GM23248 (cell line): ENCODE data around the gene RALY. TPM values are rescaled to one million over a fixed set of nuclear protein-coding genes. Genes with fewer than 3 reads are reported as not detected.

ENCODE experiments used
- DNase-seq: peaks from one replicate; pipeline ENCODE4 v3.0.0-alpha.2; 2015
- H2AFZ ChIP-seq: fragments of 200-600 bp; sonication (generic); 2 replicates; pipeline ENCODE4 v1.6.1; 2016; ENCODE audit warnings: antibody characterized with exemption
- H3F3A ChIP-seq: fragments of 200-600 bp; sonication (generic); 2 replicates; pipeline ENCODE4 v1.6.1; 2016; ENCODE audit warnings: mild to moderate bottlenecking, antibody characterized with exemption, mixed run types; ENCODE audit not compliant: insufficient read depth
- H3K27ac ChIP-seq: fragments of 200-600 bp; sonication (generic); 2 replicates; pipeline ENCODE4 v1.5.1; 2016; ENCODE audit warnings: mild to moderate bottlenecking
- H3K27me3 ChIP-seq: fragments of 200-600 bp; sonication (generic); replicated peaks from 2 replicates; pipeline ENCODE4 v1.6.1; 2016; ENCODE audit warnings: mild to moderate bottlenecking; ENCODE audit not compliant: insufficient read depth
- H3K36me3 ChIP-seq: fragments of 200-600 bp; sonication (generic); 2 replicates; pipeline ENCODE4 v1.6.1; 2016; ENCODE audit warnings: low read depth, mild to moderate bottlenecking
- H3K4me1 ChIP-seq: fragments of 200-600 bp; sonication (generic); 2 replicates; pipeline ENCODE4 v1.6.1; 2016; ENCODE audit warnings: mild to moderate bottlenecking; ENCODE audit not compliant: insufficient read depth
- H3K4me2 ChIP-seq: fragments of 200-600 bp; sonication (generic); one replicate; pipeline ENCODE4 v1.6.1; 2016; ENCODE audit warnings: mild to moderate bottlenecking; ENCODE audit not compliant: unreplicated experiment
- H3K4me3 ChIP-seq: fragments of 200-600 bp; sonication (generic); 2 replicates; pipeline ENCODE4 v1.5.1; 2016; ENCODE audit warnings: mild to moderate bottlenecking
- H3K79me2 ChIP-seq: fragments of 200-600 bp; sonication (generic); 2 replicates; pipeline ENCODE4 v1.6.1; 2016; ENCODE audit warnings: mild to moderate bottlenecking; ENCODE audit not compliant: insufficient read depth
- H3K9ac ChIP-seq: fragments of 200-600 bp; sonication (generic); 2 replicates; pipeline ENCODE4 v1.6.1; 2016; ENCODE audit warnings: mild to moderate bottlenecking
- H3K9me2 ChIP-seq: fragments of 200-600 bp; sonication (generic); 2 replicates; pipeline ENCODE4 v1.6.1; 2016; ENCODE audit warnings: mixed run types, mild to moderate bottlenecking, moderate library complexity; ENCODE audit not compliant: insufficient read depth
- H3K9me3 ChIP-seq: fragments of 200-600 bp; sonication (generic); one replicate; pipeline ENCODE4 v1.6.1; 2017; ENCODE audit warnings: low read depth
- H4K20me1 ChIP-seq: fragments of 200-600 bp; sonication (generic); 2 replicates; pipeline ENCODE4 v1.6.0; 2016; ENCODE audit not compliant: insufficient read depth
- EZH2 ChIP-seq: fragments of 200-600 bp; sonication (generic); IDR thresholded peaks from 2 replicates; pipeline ENCODE4 v1.6.1; 2018; ENCODE audit warnings: antibody characterized with exemption, mild to moderate bottlenecking; ENCODE audit not compliant: insufficient read depth, poor library complexity, severe bottlenecking
- EZH2phosphoT487 ChIP-seq: fragments of 200-600 bp; sonication (generic); IDR thresholded peaks from 2 replicates; pipeline ENCODE4 v1.6.1; 2018; ENCODE audit warnings: antibody characterized with exemption, moderate library complexity, mild to moderate bottlenecking, low read depth; ENCODE audit not compliant: insufficient read depth
- WGBS, 2 experiments: methylation state at CpG; one replicate each; pipeline ENCODE4 v1.1.6; 2015 to 2017; ENCODE audit warnings: low lambda C conversion rate in 2 of 2, low coverage in 1 of 2; ENCODE audit errors: missing lambda C conversion rate in 2 of 2; 5-methylcytosine and 5-hydroxymethylcytosine counted together
- in situ Hi-C: fragments of 300-500 bp; cut with MboI; formaldehyde crosslinking; loops from 2 replicates; pipeline ENCODE4 v1.15.0; 2020
- polyA plus RNA-seq: library from polyadenylated mRNA; unstranded; fragments of >200 nt; fragmentation: Nextera tagmentation; extraction: Ambion mirVana; gene quantifications from 2 replicates; pipeline ENCODE4 v1.2.1, GENCODE V29; 2016
- total RNA-seq: library from RNA; depleted of rRNA; stranded (reverse); fragments of >200 nt; shearing (Covaris generic); gene quantifications from 2 replicates; pipeline ENCODE4 v1.2.3, GENCODE V29; 2014

RALY gene
- total and polyA plus RNA-seq, 2 experiments from 2014 or later, result 66.3 to 107 TPM

GRCh38 chr20:34100576-34100975 is 106.9 kb downstream of the RALY start:
- WGBS, 2 experiments, result 58 to 62% methylated on average over 3 of the region's 3 CpGs
- in situ Hi-C loops, result no loop called here

GRCh38 chr20:34102342-34102741 is 108.6 kb downstream of the RALY start:
- Histone ChIP-seq H3K36me3 (peaks cover 85% of the 10 kb centered on the region), H3K9me3 (no peaks in the 10 kb centered on the region)

More at GRCh38 chr20:34100576-34100975, 106.9 kb downstream of the RALY start:
- H3K9ac ChIP-seq, result no peak overlapping the region
- 0 out of 2 replicates have a peak, but pooled peaks cover 3% of the 10 kb centered on the region for H3K4me1 ChIP-seq
- no peaks in the 10 kb centered on the region for H3K9me2 ChIP-seq
- peaks cover 10% of the 10 kb centered on the region for H4K20me1 ChIP-seq
- H3K27ac ChIP-seq, result no peak overlapping the region
- H3K9me3 ChIP-seq, result no peaks in the 10 kb centered on the region
- no peak overlapping the region for H3K4me2 ChIP-seq
- H2AFZ ChIP-seq, result no peak overlapping the region
- H3K79me2 ChIP-seq, result peaks cover 100% of the 10 kb centered on the region
- peaks cover 97% of the 10 kb centered on the region for H3K36me3 ChIP-seq
- no peaks in the 10 kb centered on the region for H3K27me3 ChIP-seq
- peaks cover 81% of the 10 kb centered on the region for H3F3A ChIP-seq
- H3K4me3 ChIP-seq, result no peak overlapping the region
- no peak for DNase-seq
- no peak for TF ChIP-seq EZH2
- TF ChIP-seq EZH2phosphoT487, result no peak

GRCh38 chr20:34104059-34104458 is 110.3 kb downstream of the RALY start:
- in situ Hi-C loops, result no loop called here
- Histone ChIP-seq H3K36me3 (peaks cover 81% of the 10 kb centered on the region), H3K9me2 (no peaks in the 10 kb centered on the region), H2AFZ (no peak overlapping the region), H3K79me2 (peaks cover 100% of the 10 kb centered on the region), H3K4me1 (peaks cover 30% of the 10 kb centered on the region), H3K9ac (no peak overlapping the region), H3K4me3 (no peak overlapping the region), H3K9me3 (no peaks in the 10 kb centered on the region), H3K27me3 (no peaks in the 10 kb centered on the region), H3F3A (peaks cover 61% of the 10 kb centered on the region), H3K4me2 (no peak overlapping the region), H4K20me1 (peaks cover 43% of the 10 kb centered on the region), H3K27ac (no peak overlapping the region)
- no peak for TF ChIP-seq EZH2
- no peak for TF ChIP-seq EZH2phosphoT487
- DNase-seq, result no peak
- 97 to 99% methylated on average over 3 of the region's 3 CpGs for WGBS, 2 experiments

More at GRCh38 chr20:34102342-34102741, 108.6 kb downstream of the RALY start:
- Histone ChIP-seq H3K9me2 (no peaks in the 10 kb centered on the region), H3K9ac (no peak overlapping the region), H4K20me1 (peaks cover 25% of the 10 kb centered on the region), H3K27ac (no peak overlapping the region), H2AFZ (no peak overlapping the region), H3F3A (peaks cover 66% of the 10 kb centered on the region), H3K4me2 (no peak overlapping the region), H3K4me1 (peaks cover 15% of the 10 kb centered on the region; the same call in 1 of the 2 replicates), H3K4me3 (no peak overlapping the region), H3K79me2 (peaks cover 100% of the 10 kb centered on the region), H3K27me3 (no peaks in the 10 kb centered on the region)
- WGBS, 2 experiments, result 94 to 100% methylated on average over 2 of the region's 2 CpGs
- no peak for TF ChIP-seq EZH2
- TF ChIP-seq EZH2phosphoT487, result no peak
- DNase-seq, result no peak
- in situ Hi-C loops, result no loop called here

- no peak overlapping the region for H3K4me2 ChIP-seq
- H3K27me3 ChIP-seq, result no peaks in the 10 kb centered on the region
- H3K9me3 ChIP-seq, result no peaks in the 10 kb centered on the region
- H3K9ac ChIP-seq, result no peak overlapping the region
- H3K79me2 ChIP-seq, result peaks cover 100% of the 10 kb centered on the region
- H3K27ac ChIP-seq, result no peak overlapping the region
- WGBS, 2 experiments, result 79 to 92% methylated on average over 3 of the region's 3 CpGs
- no peaks in the 10 kb centered on the region for H3K9me2 ChIP-seq
- TF ChIP-seq EZH2, result no peak
- no peak overlapping the region for H2AFZ ChIP-seq
- in situ Hi-C loops, result no loop called here
- H3K4me3 ChIP-seq, result no peak overlapping the region
- no peak for DNase-seq
- peaks cover 69% of the 10 kb centered on the region for H3K36me3 ChIP-seq
- peaks cover 40% of the 10 kb centered on the region for H3K4me1 ChIP-seq
- H3F3A ChIP-seq, result peaks cover 50% of the 10 kb centered on the region
- H4K20me1 ChIP-seq, result peaks cover 57% of the 10 kb centered on the region
Measured at GRCh38 chr20:34105978-34106675, 112.4 kb downstream of the RALY start.
